Measurements from ENCODE around the gene ALOX12B.
"Not testable (repeated sequence)": the region's sequence is repeated elsewhere in the genome, so short reads cannot be mapped to it uniquely, and the experiment has no call there.

Gene ALOX12B

DNA sequence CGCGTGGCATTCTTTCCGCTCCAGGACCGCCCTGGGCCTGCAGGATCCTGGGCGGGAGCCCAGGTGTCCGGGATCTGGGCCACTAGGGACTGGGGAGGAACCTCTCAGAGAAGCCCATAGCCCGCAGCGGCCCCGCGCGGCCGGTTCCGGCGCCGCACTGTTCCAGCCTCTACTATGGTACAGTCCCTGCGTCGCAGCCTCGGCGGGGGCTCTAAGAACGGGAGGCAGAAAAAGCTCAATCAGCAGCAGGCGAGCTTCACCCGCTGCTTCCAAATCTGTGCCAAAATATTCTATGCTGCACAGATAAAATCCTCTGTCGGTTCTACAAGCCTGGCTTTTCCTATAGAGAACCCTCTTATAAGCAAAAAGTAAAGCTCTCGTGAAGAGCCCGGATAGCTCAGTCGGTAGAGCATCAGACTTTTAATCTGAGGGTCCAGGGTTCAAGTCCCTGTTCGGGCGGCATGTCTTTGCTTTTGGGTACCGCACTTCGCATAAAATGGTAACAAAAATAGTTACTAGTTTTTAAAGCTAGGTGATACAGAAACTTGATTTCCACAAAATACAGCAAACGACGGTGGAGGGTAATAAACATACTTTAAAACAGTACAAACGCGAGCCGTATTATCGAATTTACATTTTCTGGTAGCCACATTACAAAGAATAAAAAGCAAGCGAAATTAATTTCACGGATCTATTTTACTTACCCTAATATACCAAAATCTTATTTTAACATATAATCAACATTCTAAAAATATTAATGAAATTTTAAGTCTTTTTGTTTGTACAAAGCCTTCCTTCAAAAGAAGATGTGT lies 31.5 kb upstream of the ALOX12B start:
- DNase-seq (ENCODE audit: low spot score): peak; percentile 96

DNA sequence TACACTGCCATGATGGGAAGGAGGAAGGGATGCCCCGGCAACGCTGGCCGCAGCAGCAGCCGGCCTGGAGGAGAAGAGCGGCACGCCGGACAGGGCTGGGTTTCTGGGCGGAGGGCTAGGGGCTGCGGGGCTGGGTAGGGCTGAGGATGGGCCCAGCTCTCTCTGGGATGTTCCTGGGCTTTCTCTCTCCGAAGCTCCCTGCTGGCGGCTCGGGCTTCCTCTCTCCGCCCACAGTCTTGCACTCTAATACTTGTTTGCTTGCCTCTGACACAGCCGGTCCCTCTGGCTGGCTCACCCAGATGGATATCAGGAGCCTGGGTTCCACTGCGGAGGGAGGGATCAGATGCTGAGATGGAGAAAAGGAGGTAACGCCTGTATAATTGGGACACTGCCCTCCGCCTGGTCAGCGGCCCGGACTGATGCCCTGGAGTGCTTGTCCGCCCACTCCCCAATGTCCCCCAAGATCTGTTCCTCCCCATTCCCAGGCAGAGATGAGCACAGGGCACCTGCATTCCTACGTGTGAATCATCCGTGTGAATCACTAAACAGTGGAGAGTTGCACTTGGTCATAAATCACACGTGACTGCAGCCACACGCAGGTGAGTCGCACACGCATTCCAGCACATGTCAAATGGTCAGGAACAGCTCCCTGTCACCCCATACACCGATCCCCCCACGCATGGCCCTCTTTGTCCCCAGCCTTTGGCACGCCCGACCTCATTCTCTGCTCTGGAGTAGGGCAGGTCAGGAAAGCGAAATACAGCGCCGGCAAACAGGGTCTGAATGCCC lies 30.7 kb upstream of the ALOX12B start, which contains the start of gene ALOXE3:
Gene ALOXE3 (minus strand): TSS at position 535 of the 789 bp plus-strand sequence. CDS start 524 bp downstream, at position 11.
- peak; percentile 79 for DNase-seq (ENCODE audit: low spot score)

- peak; percentile 56 for DNase-seq (ENCODE audit: low spot score)
Observed at GRCh38 chr17:8117367-8117979, 30.0 kb upstream of the ALOX12B start.

DNA sequence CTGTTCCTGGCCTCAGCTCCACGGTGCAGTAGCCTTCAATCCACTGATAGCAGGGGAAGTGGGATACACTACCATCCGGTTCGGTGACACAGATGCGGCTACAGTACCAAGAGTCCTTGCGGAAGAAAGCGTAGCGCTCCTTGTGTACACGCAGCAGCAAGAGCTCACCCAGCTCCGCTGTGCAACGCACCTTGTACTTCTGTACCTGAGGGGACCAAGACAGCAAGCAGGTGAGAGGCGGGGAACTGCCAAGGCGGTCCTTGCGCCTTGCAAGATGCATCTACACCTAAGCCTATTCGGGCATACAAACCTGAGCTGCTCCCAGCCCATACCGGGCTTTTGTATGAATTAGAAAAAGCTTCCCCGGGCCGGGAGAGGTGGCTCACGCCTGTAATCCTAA lies 29.3 kb upstream of the ALOX12B start:
- DNase-seq (ENCODE audit: low spot score): peak; percentile 52

DNA sequence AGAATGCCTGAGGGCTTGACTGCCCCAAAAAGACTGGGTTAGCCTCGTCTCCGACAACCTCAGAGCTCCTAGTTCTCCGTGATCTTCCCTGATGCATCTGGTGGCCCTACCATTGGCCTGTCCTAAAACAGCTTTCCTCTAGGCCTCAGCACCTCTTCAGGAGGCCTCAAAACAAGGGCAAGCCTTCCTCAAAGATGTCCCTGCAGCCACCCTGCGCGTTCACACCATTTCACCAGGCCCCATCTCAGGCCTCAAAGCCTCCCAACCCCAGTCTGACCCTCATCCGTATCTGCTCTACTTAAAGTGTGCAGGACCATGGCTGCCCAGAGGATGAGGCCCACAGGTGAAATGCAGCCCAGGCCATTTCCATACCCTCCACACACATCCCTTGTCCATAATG lies 23.4 kb upstream of the ALOX12B start:
- DNase-seq (ENCODE audit: low spot score): no peak

DNA sequence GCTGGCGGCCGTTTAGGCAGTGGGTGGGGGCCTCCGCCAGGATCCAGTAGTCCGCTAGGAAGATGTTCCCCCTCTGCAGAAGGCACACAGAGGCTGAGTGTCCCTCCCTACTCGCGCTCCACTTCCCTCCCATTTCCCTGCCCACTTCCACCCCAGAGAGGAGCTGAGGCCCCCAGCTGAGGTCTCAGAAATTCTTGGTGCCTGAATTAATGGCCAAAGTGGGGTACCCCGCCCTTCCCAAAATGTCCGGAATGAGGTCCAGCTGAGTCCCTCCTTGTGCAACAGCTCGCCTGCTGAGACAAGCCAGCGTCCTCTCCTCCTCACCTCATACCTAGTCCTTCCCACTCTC lies 22.9 kb upstream of the ALOX12B start:
- no peak for DNase-seq (ENCODE audit: low spot score)

DNA sequence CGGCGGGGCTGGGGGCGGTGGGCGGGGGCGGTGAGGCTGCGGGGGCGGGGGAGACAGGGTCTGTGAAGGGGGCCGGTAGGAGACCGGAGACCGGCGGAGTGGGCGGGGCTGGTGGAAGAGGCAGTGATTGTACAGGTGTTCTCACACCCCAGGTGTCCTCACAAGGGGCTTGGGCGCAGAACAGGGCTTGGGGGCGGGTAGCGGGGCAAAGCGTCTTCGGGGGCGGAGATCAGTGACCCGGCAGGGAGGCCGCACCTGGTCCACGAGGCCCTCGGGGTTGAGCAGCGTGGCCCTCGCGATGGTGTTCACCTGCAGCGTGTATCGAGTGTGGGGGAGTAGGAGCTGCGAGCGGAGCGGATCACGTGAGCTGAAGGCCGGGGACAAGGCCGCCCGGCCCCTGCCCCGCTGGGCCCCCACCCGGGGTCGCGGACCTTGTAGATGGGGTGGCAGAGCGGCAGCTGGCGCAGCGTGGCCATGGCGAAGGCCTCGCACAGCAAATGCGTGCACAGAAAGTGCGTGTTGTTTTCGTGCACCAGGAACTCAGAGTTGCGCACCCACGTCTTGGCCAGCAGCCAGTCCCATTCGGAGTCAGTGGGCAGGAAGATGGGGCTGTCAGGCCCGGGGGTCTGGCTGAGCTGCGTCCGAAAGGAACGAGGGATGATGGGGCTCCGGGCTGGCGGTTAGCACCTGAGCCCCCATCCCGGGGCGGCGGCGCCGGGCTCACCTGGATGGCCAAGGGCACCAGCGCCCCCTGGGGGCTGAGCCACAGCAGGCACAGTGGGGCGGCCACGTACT lies 22.3 kb upstream of the ALOX12B start:
- DNase-seq (ENCODE audit: low spot score): peak; percentile 88

- peak; percentile 44 for DNase-seq (ENCODE audit: low spot score)
Observed at GRCh38 chr17:8108972-8109660, 21.6 kb upstream of the ALOX12B start.

DNA sequence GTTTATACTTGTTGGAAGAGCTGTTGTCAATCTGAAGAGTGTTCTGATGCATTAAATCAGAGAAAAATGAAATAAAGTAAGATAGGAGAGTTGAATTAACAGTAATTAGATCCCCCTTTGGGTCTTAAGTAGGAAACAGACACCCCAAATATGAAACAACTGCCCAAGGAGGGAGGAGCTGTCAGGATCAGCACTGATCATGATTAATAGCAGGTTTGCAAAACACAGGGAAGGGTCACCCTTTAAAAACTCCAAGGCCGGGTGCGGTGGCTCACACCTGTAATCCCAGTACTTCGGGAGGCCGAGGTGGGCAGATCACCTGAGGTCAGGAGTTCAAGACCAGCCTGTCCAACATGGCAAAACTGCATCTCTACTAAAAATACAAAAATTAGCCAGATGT lies 19.5 kb upstream of the ALOX12B start:
- DNase-seq (ENCODE audit: low spot score): not testable (repeated sequence)

DNA sequence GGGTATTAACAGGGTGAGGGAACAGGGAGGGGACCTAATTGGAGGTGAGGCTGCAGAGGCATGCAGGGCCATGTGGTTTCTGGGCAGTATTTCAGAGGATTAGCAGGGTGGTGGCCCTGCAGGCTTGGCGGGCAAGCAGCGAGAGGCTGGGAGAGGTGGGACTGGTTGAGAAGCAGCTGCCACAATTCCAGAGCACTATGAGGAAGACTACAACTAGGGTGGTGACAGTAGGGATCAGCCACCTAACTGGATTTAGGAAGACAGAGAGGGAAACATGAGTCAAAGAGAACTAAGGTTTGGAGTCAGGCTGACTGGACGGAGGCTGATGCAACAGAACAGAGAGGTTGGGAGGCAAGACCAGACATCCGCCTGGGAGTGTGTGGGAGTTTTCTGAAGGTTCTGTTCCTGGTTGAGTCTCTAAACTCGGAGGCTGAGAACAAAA lies 18.5 kb upstream of the ALOX12B start:
- peak; percentile 38 for DNase-seq (ENCODE audit: low spot score)

- peak; percentile 38 for DNase-seq (ENCODE audit: low spot score)
Observed at GRCh38 chr17:8104911-8105310, 17.4 kb upstream of the ALOX12B start.

GRCh38 chr17:8103549-8103948 lies 16.0 kb upstream of the ALOX12B start:
- no peak for DNase-seq (ENCODE audit: low spot score)

DNA sequence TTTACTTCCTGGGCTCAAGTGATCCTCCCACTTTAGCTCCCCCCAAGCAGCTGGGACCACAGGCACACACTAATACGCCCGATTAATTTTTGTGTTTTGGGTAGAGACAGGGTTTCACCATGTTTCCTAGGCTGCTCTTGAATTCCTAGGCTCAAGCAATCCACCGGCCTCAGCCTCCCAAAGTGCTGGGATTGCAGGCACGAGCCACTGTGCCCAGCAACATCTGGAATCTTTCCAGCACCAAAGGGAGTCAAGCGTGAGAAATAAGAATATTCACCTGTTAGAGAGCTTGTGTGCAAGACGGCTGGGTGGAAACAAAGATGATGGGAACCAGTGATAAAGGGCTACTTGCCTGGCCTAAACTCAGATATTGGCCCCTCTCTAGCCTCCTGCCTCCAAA lies 14.2 kb upstream of the ALOX12B start:
- DNase-seq (ENCODE audit: low spot score): no peak

- no peak for DNase-seq (ENCODE audit: low spot score)
Observed at GRCh38 chr17:8100763-8101162, 13.2 kb upstream of the ALOX12B start.

DNA sequence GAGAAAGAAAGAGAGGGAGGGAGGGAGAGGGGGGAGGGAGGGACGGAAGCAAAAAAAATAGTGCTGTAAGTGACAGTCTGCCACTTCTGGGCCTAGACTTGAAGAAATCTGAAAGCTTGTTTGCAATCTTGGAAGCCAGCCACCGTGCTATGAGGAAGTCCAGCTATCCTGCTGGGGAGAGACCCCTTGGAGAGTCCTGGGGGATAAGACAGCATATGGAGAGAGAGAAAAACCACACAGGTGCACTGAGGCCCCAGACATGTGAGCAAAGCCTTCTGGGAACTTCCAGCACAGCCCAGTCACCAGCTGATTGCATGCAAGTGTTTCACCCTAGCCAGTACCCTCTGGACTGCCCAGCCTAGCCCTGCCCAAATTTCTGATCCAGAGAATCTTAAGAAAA lies 12.6 kb upstream of the ALOX12B start:
- DNase-seq (ENCODE audit: low spot score): no peak

DNA sequence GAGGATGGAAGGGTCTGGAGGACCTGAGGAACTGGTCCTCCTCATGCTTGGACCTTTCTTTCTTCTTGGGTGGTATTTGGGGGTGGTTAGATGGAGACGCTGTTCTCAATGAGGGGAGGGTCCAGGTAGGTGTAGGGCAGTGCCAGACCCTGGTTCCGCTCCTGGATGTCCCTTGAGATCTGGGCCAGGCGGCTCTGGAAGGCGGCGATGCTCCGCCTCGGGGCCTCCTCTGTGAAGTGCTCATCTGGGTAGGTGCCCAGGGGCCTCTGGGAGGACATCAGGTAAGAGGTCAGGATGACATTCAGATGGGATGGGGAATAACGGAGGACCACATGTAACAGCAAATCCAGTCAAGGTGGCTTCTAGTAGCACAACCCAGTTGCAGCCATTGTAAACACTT lies 9.0 kb upstream of the ALOX12B start:
- DNase-seq (ENCODE audit: low spot score): no peak

- DNase-seq (ENCODE audit: low spot score): no peak
Observed at GRCh38 chr17:8095361-8095760, 7.8 kb upstream of the ALOX12B start.

GRCh38 chr17:8091033-8091687 lies 3.6 kb upstream of the ALOX12B start:
- DNase-seq (ENCODE audit: low spot score): no peak

DNA sequence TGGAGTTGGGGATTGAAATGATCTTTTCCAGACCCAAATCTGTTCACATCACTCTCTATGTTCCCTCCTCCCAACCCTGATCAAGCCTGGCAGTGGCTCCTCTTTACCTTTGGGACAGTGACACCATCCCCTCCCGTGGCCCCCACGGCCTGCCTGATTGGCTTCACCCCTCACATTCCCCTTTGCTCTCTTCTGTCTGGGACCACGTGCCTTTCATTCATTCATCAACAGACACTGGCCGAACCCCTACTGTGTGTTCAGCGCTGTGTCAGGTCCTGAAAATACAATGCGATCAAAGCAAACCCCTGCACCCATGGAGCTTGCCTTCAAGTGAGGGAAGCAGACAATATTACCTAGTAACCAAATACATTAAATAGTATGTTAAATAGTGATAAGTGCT lies 2.2 kb upstream of the ALOX12B start:
- peak; percentile 50 for DNase-seq (ENCODE audit: low spot score)

DNA sequence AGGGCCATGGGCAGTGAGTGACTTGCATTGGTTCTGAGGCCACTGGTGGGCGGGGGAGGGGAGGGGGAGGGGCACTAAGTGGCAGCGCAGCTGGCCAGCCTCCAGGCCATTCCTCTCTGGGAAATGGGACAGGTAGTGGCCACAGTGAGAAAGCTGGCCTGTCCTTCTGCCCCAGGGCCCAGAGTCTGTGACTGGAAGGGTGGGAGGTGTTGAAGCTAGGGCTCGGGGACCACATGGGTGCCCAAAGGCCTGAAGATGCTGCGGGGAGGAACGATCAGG lies 375 bp upstream of the ALOX12B start:
- no peak for DNase-seq (ENCODE audit: low spot score)

DNA sequence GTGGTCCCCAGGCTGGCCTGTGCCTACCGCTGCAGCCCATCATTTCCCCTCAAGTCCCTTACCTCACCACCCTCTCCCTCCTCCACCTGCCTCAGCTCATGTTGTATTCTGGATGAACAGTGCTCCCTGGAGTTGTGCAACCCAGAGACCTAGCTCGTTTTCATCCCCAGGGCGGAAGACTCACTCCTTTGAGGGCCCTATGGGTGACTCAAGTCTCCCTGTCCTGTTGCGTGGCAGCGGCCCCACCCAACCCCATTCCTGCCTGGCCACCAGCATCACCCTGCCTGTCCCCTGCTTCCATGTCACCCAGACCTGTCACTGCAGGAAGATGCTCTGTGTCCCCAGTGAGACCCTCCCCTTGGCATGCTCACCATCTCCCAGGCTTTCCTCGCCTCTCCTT lies 3.3 kb downstream of the ALOX12B start:
- no peak for DNase-seq (ENCODE audit: low spot score)
